Thyroid gland (tissue), 4 donors: ENCODE data around the gene DLGAP4. TPM values are rescaled to one million over a fixed set of nuclear protein-coding genes. Genes with fewer than 3 reads are reported as not detected.

Experiments used
- DNase-seq, 2 donors: peaks; one replicate each; pipeline ENCODE4 v3.0.0-alpha.2; 2019
- H3K27ac ChIP-seq, 3 donors: fragments of 200-600 bp; sonication (generic); 1 replicate in 2 of 3; 2 replicates in 1 of 3; pipeline ENCODE4 v1.5.1; 2016 to 2019; ENCODE audit warnings: mild to moderate bottlenecking in 1 of 3, moderate library complexity in 1 of 3
- H3K27me3 ChIP-seq: fragments of 200-600 bp; sonication (generic); one replicate; pipeline ENCODE4 v1.5.1; 2019
- H3K36me3 ChIP-seq, 2 donors: fragments of 200-600 bp; sonication (generic); one replicate each; pipeline ENCODE4 v1.5.1; 2016 to 2019
- H3K4me1 ChIP-seq, 2 donors: fragments of 200-600 bp; sonication (generic); one replicate each; pipeline ENCODE4 v1.5.1; 2017 to 2019
- H3K4me3 ChIP-seq, 3 donors: fragments of 200-600 bp; sonication (generic); replicated peaks in 1 of 3; 1 replicate in 2 of 3; 2 replicates in 1 of 3; pipeline ENCODE4 v1.5.1; 2016; ENCODE audit warnings: mild to moderate bottlenecking in 1 of 3
- H3K9me3 ChIP-seq: fragments of 200-600 bp; sonication (generic); one replicate; pipeline ENCODE4 v1.5.1; 2017
- POLR2A ChIP-seq, 2 donors: fragments of 450-650 bp; IDR thresholded peaks; one replicate each; pipeline ENCODE4 v1.6.1; 2017; ENCODE audit warnings: antibody characterized with exemption in 2 of 2, mild to moderate bottlenecking in 2 of 2, moderate library complexity in 1 of 2
- WGBS, 2 donors: methylation state at CpG; one replicate each; pipeline ENCODE4 v1.1.5; 2017; 5-methylcytosine and 5-hydroxymethylcytosine counted together
- intact Hi-C: fragments of 100-400 bp; cut with DNase I; formaldehyde crosslinking; loops from one replicate; pipeline ENCODE4 v1.15.1; 2023
- total RNA-seq, 4 donors: library from RNA; depleted of rRNA; stranded (reverse); fragments of >200 nt; gene quantifications; one replicate each; pipeline ENCODE4 v1.2.3, GENCODE V29; 2016
- TF ChIP-seq, protein P1 (sequence below), 6 experiments: fragments of 200-600 bp in 3 of 6; fragments of 450-650 bp in 3 of 6; sonication (generic) in 3 of 6; IDR thresholded peaks; one replicate each; pipeline ENCODE4 v1.5.1; 2016 to 2019; ENCODE audit warnings: antibody characterized with exemption in 6 of 6, mild to moderate bottlenecking in 2 of 6, inconsistent platforms in 1 of 6, moderate library complexity in 1 of 6

The DLGAP4 gene
- total RNA-seq, 4 donors from 2014 or later, result 29.3 to 52.4 (median 41.5) TPM

DNA sequence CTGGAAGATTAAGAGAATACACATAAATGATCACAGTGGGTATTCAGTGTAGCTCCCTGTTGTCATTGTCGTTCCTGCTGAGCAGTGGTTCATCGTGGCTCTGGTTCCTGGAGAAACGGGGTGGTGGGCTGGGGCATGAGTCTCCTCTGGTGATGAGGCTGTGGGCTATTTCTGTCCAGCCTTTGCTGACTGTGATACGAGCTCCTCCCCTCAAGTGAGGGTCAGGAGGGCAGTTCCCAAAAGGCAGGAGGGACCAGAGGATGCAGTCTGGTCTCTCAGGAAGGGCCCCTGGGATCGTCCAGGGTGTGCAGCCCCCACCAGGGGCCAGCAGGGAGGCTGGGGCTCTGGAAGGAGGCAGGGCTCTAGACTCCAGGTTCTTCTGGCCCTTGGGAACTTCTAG, 31.1 kb upstream of the DLGAP4 start:
- no peak for DNase-seq
- intact Hi-C loops, result no loop called here
- H3K4me1 ChIP-seq, result no peaks in the 10 kb centered on the region
- H3K4me3 ChIP-seq, result no peak overlapping the region
- H3K9me3 ChIP-seq, result no peaks in the 10 kb centered on the region
- WGBS, 2 donors, result 53 to 89% methylated on average over 3 to 5 of the region's 5 CpGs
- no peak for TF ChIP-seq POLR2A (IDR thresholded peaks at IDR 0.05)
- TF ChIP-seq, protein P1, sequence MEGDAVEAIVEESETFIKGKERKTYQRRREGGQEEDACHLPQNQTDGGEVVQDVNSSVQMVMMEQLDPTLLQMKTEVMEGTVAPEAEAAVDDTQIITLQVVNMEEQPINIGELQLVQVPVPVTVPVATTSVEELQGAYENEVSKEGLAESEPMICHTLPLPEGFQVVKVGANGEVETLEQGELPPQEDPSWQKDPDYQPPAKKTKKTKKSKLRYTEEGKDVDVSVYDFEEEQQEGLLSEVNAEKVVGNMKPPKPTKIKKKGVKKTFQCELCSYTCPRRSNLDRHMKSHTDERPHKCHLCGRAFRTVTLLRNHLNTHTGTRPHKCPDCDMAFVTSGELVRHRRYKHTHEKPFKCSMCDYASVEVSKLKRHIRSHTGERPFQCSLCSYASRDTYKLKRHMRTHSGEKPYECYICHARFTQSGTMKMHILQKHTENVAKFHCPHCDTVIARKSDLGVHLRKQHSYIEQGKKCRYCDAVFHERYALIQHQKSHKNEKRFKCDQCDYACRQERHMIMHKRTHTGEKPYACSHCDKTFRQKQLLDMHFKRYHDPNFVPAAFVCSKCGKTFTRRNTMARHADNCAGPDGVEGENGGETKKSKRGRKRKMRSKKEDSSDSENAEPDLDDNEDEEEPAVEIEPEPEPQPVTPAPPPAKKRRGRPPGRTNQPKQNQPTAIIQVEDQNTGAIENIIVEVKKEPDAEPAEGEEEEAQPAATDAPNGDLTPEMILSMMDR (IDR thresholded peaks at IDR 0.05), result no peak
- no peak overlapping the region for H3K27ac ChIP-seq
- H3K27me3 ChIP-seq, result no peaks in the 10 kb centered on the region
- no peaks in the 10 kb centered on the region for H3K36me3 ChIP-seq

DNA sequence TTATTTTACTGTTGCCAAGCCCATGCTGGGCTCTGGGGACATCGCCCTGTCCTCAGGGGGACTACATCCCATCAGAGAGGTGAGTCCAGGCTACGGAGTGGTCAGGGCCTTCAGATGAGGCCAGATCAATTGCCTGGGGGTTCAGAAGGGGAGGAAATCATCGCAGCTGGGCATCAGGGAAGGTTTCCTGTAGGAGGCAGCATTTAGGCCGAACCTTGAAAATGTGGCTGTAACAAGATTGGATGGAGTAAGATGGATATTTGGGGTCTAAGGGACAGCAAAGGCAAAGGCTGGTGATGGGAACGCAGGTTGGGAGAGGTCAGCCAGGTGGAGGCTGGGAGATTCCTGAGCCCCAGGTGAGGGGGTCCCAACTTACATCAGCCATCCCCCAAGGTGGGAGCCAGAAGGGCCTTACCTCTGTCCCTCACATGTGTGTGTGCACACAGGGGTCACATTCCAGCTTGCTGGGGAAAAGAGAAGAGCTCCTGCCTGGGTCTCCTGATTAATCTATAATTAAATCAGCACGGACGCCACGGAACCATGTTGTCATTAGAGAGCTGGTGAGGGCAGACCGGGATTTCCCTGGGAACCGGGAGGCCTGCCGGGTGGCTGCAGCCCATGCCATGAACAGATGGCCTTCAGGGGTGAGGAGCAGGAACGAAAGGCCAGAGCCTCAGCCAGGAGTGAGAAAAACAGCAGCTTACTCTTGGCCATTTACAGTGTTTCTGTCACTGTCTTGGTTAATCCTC, 30.5 kb upstream of the DLGAP4 start:
- DNase-seq, result no peak
- H3K36me3 ChIP-seq, result no peaks in the 10 kb centered on the region
- intact Hi-C loops, result no loop called here
- H3K9me3 ChIP-seq, result no peaks in the 10 kb centered on the region
- no peaks in the 10 kb centered on the region for H3K27me3 ChIP-seq
- TF ChIP-seq POLR2A (IDR thresholded peaks at IDR 0.05), result no peak
- TF ChIP-seq, protein P1 (IDR thresholded peaks at IDR 0.05), result no peak
- no peak overlapping the region for H3K27ac ChIP-seq
- 76 to 84% methylated on average over 12 of the region's 12 CpGs for WGBS, 2 donors
- no peak overlapping the region for H3K4me3 ChIP-seq
- no peaks in the 10 kb centered on the region for H3K4me1 ChIP-seq

DNA sequence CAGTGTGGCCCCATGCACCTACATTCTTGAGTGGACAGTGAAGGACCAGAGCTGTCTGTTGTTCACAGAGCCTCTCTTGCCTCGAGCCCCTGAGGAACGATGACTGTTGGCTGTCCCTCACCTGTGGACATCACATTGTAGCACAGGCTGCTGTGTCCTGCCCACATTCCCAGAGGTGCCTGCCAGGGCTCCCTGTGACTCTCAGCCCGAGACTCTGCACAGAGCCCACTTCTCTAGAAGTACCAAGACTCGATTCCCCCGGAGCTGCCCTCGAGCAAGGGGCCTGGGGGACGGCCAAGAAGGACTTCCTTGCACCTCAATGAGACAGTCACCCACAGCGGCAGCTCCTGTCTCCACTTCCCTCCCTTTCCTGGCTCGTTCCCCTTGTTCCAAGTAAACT, 28.6 kb upstream of the DLGAP4 start:
- Histone ChIP-seq H3K27me3 (no peaks in the 10 kb centered on the region), H3K36me3 (no peaks in the 10 kb centered on the region), H3K4me3 (no peak overlapping the region), H3K4me1 (no peaks in the 10 kb centered on the region), H3K9me3 (no peaks in the 10 kb centered on the region), H3K27ac (no peak overlapping the region)
- WGBS, 2 donors, result 53 to 61% methylated on average over 7 to 8 of the region's 9 CpGs
- intact Hi-C loops, result no loop called here
- DNase-seq, result no peak
- TF ChIP-seq POLR2A (IDR thresholded peaks at IDR 0.05), result no peak
- TF ChIP-seq, protein P1 (IDR thresholded peaks at IDR 0.05), result no peak

DNA sequence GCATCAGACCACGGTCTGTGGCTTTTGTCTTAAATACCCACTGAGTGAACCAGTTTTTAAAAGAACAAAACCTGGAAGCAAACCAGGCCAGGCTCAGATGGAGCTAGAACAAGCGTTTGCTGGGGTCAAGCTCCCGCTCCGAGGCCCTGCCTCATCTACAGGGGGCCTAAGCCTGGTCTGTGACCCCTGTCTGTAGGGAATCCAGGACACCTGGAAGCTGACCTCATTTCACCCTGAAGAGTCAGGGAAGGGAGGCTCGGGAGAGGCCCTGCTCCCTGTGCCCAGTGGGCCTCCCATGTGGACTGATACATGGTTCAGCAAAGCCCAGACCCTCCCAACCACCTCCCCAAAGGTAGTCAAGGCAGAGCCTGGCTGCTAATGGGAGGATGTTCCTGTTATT, 26.8 kb upstream of the DLGAP4 start:
- H3K9me3 ChIP-seq, result no peaks in the 10 kb centered on the region
- intact Hi-C loops, result no loop called here
- DNase-seq, result no peak
- H3K4me3 ChIP-seq, result no peak overlapping the region
- WGBS, 2 donors, result 79 to 89% methylated on average over 5 of the region's 5 CpGs
- H3K27me3 ChIP-seq, result no peaks in the 10 kb centered on the region
- TF ChIP-seq POLR2A (IDR thresholded peaks at IDR 0.05), result no peak
- TF ChIP-seq, protein P1 (IDR thresholded peaks at IDR 0.05), result no peak
- H3K4me1 ChIP-seq, result no peaks in the 10 kb centered on the region
- H3K27ac ChIP-seq, result no peak overlapping the region
- no peaks in the 10 kb centered on the region for H3K36me3 ChIP-seq

DNA sequence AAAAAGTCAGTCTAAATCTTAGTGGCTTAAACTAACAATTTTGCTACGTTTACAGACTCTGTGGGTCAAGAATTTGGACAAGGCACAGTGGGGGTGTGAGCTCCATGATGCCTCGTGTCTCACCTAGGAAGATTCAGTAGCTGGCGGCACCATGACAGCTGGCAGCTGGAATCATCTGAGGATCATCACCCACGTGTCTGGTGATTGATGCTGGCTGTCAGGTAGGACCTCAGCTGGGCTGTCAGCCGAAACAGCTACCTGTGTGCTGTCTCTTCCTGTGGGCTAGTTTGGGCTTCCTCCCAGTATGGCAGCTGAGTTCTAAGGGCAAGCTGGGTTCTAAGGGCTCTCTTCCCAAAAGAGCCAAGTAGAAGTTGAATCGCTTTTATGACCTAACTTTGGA, 26.4 kb upstream of the DLGAP4 start:
- no peaks in the 10 kb centered on the region for H3K9me3 ChIP-seq
- WGBS, 2 donors, result 76 to 86% methylated on average over 6 of the region's 6 CpGs
- H3K36me3 ChIP-seq, result no peaks in the 10 kb centered on the region
- intact Hi-C loops, result no loop called here
- H3K4me1 ChIP-seq, result no peaks in the 10 kb centered on the region
- H3K27me3 ChIP-seq, result no peaks in the 10 kb centered on the region
- no peak for TF ChIP-seq POLR2A (IDR thresholded peaks at IDR 0.05)
- TF ChIP-seq, protein P1 (IDR thresholded peaks at IDR 0.05), result no peak
- H3K27ac ChIP-seq, result no peak overlapping the region
- DNase-seq, result no peak
- no peak overlapping the region for H3K4me3 ChIP-seq
